GM12873 (cell line): Measurements from ENCODE around the gene CETN1.

Source experiments
- CTCF ChIP-seq: IDR thresholded peaks from 2 replicates; pipeline ENCODE4 v1.5.1; 2012; ENCODE audit warnings: low read depth, mild to moderate bottlenecking, moderate library complexity, low read length, control low read depth; ENCODE audit not compliant: insufficient read depth; ENCODE audit errors: missing control alignments

The CETN1 gene

DNA sequence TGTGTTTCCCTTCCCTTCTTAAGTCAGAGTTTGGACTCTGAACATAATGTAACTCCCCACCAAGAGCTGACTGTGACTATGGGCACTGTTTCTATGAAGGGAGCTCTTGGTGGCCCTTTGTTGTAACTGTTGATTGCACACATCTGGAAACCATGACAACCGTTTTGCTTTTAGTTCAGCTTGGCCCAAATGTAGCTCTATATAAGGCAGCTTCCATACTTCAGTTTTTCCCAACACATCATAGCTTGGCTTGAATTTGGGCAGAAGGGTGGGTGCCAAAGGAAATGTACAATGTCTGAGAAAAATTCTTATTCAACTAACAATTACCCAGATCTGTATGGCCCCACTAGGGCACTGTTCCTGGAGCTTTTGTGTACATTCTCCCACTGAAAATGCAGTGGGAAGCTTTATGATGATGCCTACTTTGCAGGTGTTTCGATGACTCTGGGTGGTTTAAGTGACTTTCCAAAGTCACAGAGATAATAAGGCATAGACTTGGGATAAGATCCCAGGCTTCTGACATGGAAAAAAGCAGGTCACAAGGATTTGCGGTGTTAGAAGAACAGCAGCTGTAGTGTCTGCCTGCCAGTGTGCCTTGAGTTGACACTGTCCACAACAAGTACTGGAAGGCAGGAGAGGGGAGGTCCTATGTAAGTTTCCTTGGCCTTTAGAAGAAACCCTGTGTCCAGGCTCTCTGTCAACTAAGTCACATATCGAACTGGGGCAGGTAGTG, 2.4 kb upstream of the CETN1 start:
- TF ChIP-seq CTCF = no peak

DNA sequence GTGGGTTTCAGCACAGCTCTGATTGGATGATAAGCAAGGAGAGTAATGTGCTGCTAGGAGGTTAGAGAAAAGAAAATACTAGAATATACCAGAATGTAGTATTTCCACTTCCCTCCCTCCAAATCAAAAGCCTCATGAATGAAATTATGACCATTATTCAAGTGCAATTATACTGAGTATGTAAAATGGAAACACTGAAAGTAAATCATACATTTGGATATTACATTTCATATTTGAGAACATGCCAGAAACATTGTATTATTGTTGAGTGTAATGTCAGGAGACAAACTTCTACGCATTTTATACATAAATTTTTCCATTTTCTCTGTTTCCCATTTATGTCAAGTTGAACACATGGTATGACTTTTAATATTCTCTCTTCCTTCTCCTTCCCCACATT, 942 bp upstream of the CETN1 start:
- no peak for TF ChIP-seq CTCF

- TF ChIP-seq CTCF = no peak
Measured at GRCh38 chr18:581096-581495, 916 bp downstream of the CETN1 start.

GRCh38 chr18:582465-582864, 2.3 kb downstream of the CETN1 start:
- no peak for TF ChIP-seq CTCF

- TF ChIP-seq CTCF = no peak
Measured at GRCh38 chr18:595068-595467, 14.9 kb downstream of the CETN1 start.

- no peak for TF ChIP-seq CTCF
Measured at GRCh38 chr18:595571-595970, 15.4 kb downstream of the CETN1 start.

GRCh38 chr18:596288-596881, 16.2 kb downstream of the CETN1 start:
- TF ChIP-seq CTCF = no peak
